NCI-H2171 (cell line): ENCODE measurements around the gene RPL29.

Experiments
- DNase-seq: peaks from one replicate; lab custom pipeline; 2025; lab: John Stamatoyannopoulos, UW

Gene RPL29

DNA sequence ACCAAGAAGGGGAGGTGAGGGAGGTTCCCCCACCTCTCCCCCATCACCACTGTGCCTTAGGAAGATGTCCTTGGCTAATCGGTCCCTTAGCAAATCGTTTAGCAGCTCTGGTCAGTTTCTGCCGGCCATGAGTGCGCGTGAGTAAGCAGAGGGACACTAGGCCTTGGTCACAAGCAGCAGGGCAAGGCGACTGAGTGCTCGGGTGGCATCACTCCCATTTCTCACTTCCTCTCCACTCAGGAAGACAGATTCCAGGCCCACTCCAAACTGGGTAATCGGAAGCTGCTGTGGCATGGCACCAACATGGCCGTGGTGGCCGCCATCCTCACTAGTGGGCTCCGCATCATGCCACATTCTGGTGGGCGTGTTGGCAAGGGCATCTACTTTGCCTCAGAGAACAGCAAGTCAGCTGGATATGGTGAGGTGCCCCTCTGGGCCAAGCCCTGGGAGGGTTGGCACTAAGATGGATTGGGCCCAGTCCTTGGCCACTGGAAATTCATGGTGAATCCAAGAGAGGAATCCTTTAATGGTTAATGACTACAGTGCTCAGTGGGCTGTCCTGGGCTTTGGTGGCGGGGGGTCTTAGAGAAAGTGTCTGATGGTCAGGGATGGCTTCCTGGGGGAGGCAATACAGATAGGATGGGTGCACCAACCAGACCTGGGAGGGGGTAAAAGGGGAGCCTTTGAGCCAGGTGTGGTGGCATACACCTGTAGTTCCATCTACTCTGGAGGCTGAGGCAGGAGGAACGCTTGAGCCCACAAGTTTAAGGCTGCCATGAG is 49.6 kb downstream of the RPL29 start:
- no peak for DNase-seq

GRCh38 chr3:51945031-51945840 is 50.5 kb downstream of the RPL29 start:
- DNase-seq = no peak

DNA sequence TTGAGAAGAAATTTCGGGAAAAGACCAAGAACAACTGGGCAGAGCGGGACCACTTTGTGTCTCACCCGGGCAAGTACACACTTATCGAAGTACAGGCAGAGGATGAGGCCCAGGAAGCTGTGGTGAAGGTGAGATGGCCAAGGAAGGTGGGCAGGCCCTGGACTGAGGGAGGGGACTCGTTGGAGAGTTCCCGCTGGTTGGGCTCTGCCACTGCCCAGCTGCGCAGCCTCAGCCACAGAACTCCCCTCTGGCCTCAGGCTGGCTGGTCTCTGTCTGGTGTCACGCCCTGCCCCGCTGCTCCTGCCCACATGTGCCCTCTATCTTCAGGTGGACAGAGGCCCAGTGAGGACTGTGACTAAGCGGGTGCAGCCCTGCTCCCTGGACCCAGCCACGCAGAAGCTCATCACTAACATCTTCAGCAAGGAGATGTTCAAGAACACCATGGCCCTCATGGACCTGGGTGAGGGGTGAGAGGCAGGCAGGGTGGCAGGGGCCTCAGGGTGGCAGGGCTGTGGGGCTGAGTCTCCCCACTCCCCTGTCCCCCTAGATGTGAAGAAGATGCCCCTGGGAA is 51.2 kb downstream of the RPL29 start:
- DNase-seq = no peak
